ENCODE measurements around the gene EP400. TPM values are rescaled to one million over a fixed set of nuclear protein-coding genes. Genes with fewer than 3 reads are reported as not detected.

The EP400 gene
- total and polyA plus RNA-seq, 9 of the 15 experiments (the other 6 are each of a cell fraction or from before 2014, with no cell fraction given) = 4.5 to 58.0 (median 7.0) TPM

- TF ChIP-seq ZHX1 (conservative IDR thresholded peaks at IDR 0.05; ENCODE audit: low read length) (no peak), JUND (IDR thresholded peaks at IDR 0.05; ENCODE audit: borderline replicate concordance, low read depth, low read length) (peak; percentile 48), JUND (tag; IDR thresholded peaks at IDR 0.05; ENCODE audit: borderline replicate concordance, low read depth, low read length) (no peak; the same call in 2 of the 3 replicates), ZNF740 (CRISPR knock-in tag; IDR thresholded peaks at IDR 0.05) (0 out of 2 replicates have a peak, but pooled peaks have one; percentile 39), ZNF740 (tag; IDR thresholded peaks at IDR 0.05) (peak in 1 of 2 experiments; percentile 41; a peak in 1 of 4 replicates), L3MBTL2 (IDR thresholded peaks at IDR 0.05) (peak; percentile 92), RBM14 (IDR thresholded peaks at IDR 0.05; ENCODE audit: borderline replicate concordance, insufficient read depth, low read depth, low read length) (no peak), ELK3 (CRISPR knock-in tag; IDR thresholded peaks at IDR 0.05) (no peak), SRSF9 (IDR thresholded peaks at IDR 0.05; ENCODE audit: borderline replicate concordance, low read depth, low read length) (no peak), SMAD4 (CRISPR knock-in tag; conservative IDR thresholded peaks at IDR 0.05) (peak; percentile 69), STAT5A (IDR thresholded peaks at IDR 0.05; ENCODE audit: borderline replicate concordance, low read length) (no peak), ZNF24 (IDR thresholded peaks at IDR 0.05) (peak; percentile 18; the same call in 1 of the 2 replicates), SMAD1 (IDR thresholded peaks at IDR 0.05; ENCODE audit: low read depth, low read length, partially characterized antibody) (no peak), ATF7 (IDR thresholded peaks at IDR 0.05) (peak; percentile 58), IRF1 (CRISPR knock-in tag; IDR thresholded peaks at IDR 0.05; ENCODE audit: borderline replicate concordance) (no peak), ZBED1 (IDR thresholded peaks at IDR 0.05) (no peak), STAG1 (CRISPR knock-in tag; IDR thresholded peaks at IDR 0.05; ENCODE audit: borderline replicate concordance) (no peak), ZNF79 (CRISPR knock-in tag; IDR thresholded peaks at IDR 0.05; ENCODE audit: low read depth) (no peak)
- TF ChIP-seq, protein P1, sequence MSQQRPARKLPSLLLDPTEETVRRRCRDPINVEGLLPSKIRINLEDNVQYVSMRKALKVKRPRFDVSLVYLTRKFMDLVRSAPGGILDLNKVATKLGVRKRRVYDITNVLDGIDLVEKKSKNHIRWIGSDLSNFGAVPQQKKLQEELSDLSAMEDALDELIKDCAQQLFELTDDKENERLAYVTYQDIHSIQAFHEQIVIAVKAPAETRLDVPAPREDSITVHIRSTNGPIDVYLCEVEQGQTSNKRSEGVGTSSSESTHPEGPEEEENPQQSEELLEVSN (IDR thresholded peaks at IDR 0.05; ENCODE audit: borderline replicate concordance in 1 of 2, extremely low read depth in 1 of 2, insufficient read depth in 1 of 2, insufficient read length in 1 of 2, low read depth in 1 of 2, low read length in 1 of 2, poor library complexity in 1 of 2, severe bottlenecking in 1 of 2) = peak; percentile 51 to 81
These were observed 135.0 kb downstream of the EP400 start (continued) for GRCh38 chr12:132084621-132085290.
